ENCODE data around the gene SFXN2.
"Not testable (repeated sequence)": the region's sequence is repeated elsewhere in the genome, so short reads cannot be mapped to it uniquely, and the experiment has no call there.

The SFXN2 gene

GRCh38 chr10:102682981-102683380 is 31.5 kb upstream of the SFXN2 start:
- no peaks in the 10 kb centered on the region for H3K27me3 ChIP-seq (ENCODE audit: control insufficient read depth in 1 of 2, insufficient read depth in 2 of 2, low read length in 2 of 2)
- H3K4me1 ChIP-seq (ENCODE audit: control insufficient read depth, insufficient read depth, low read length): no peaks in the 10 kb centered on the region
- H3K9ac ChIP-seq (ENCODE audit: low read length in 2 of 2): no peak overlapping the region
- no peak overlapping the region for H3K4me3 ChIP-seq (ENCODE audit: low read length in 2 of 2)
- H3K27ac ChIP-seq (ENCODE audit: low read length): no peak overlapping the region
- peaks cover 9 to 13% of the 10 kb centered on the region in 2 donors for H3K36me3 ChIP-seq (ENCODE audit: control insufficient read depth in 2 of 2, insufficient read depth in 2 of 2, low read length in 2 of 2)
- no peaks in the 10 kb centered on the region for H3K9me3 ChIP-seq (ENCODE audit: control insufficient read depth in 2 of 2, low read length in 2 of 2)

- Histone ChIP-seq H3K36me3 (ENCODE audit: control insufficient read depth in 2 of 2, insufficient read depth in 2 of 2, low read length in 2 of 2) (peaks cover 9 to 15% of the 10 kb centered on the region in 2 donors), H3K4me1 (ENCODE audit: control insufficient read depth, insufficient read depth, low read length) (no peaks in the 10 kb centered on the region), H3K27me3 (ENCODE audit: control insufficient read depth in 1 of 2, insufficient read depth in 2 of 2, low read length in 2 of 2) (no peaks in the 10 kb centered on the region)
These were observed 30.7 kb upstream of the SFXN2 start for GRCh38 chr10:102683736-102684135.

GRCh38 chr10:102691285-102692066 is 23.0 kb upstream of the SFXN2 start:
- H3K27me3 ChIP-seq (ENCODE audit: control insufficient read depth in 1 of 2, insufficient read depth in 2 of 2, low read length in 2 of 2): no peaks in the 10 kb centered on the region
- H3K36me3 ChIP-seq (ENCODE audit: control insufficient read depth in 2 of 2, insufficient read depth in 2 of 2, low read length in 2 of 2): peaks cover 2 to 6% of the 10 kb centered on the region in 2 donors
- H3K27ac ChIP-seq (ENCODE audit: low read length): no peak overlapping the region
- no peaks in the 10 kb centered on the region for H3K9me3 ChIP-seq (ENCODE audit: control insufficient read depth in 2 of 2, low read length in 2 of 2)
- no peaks in the 10 kb centered on the region for H3K4me1 ChIP-seq (ENCODE audit: control insufficient read depth, insufficient read depth, low read length)
- no peak overlapping the region for H3K4me3 ChIP-seq (ENCODE audit: low read length in 2 of 2)
- no peak overlapping the region for H3K9ac ChIP-seq (ENCODE audit: low read length in 2 of 2)

More at GRCh38 chr10:102683736-102684135, 30.7 kb upstream of the SFXN2 start:
- Histone ChIP-seq H3K9ac (ENCODE audit: low read length in 2 of 2) (no peak overlapping the region), H3K4me3 (ENCODE audit: low read length in 2 of 2) (no peak overlapping the region), H3K27ac (ENCODE audit: low read length) (no peak overlapping the region), H3K9me3 (ENCODE audit: control insufficient read depth in 2 of 2, low read length in 2 of 2) (no peaks in the 10 kb centered on the region)

- H3K27ac ChIP-seq (ENCODE audit: low read length): not testable (repeated sequence)
These were observed 19.0 kb upstream of the SFXN2 start for GRCh38 chr10:102695401-102695800.

GRCh38 chr10:102696736-102697135 is 17.7 kb upstream of the SFXN2 start:
- Histone ChIP-seq H3K9me3 (ENCODE audit: control insufficient read depth in 2 of 2, low read length in 2 of 2) (no peaks in the 10 kb centered on the region), H3K4me3 (ENCODE audit: low read length in 2 of 2) (no peak overlapping the region), H3K27ac (ENCODE audit: low read length) (no peak overlapping the region), H3K27me3 (ENCODE audit: control insufficient read depth in 1 of 2, insufficient read depth in 2 of 2, low read length in 2 of 2) (no peaks in the 10 kb centered on the region), H3K4me1 (ENCODE audit: control insufficient read depth, insufficient read depth, low read length) (no peaks in the 10 kb centered on the region), H3K9ac (ENCODE audit: low read length in 2 of 2) (no peak overlapping the region), H3K36me3 (ENCODE audit: control insufficient read depth in 2 of 2, insufficient read depth in 2 of 2, low read length in 2 of 2) (peaks cover 22 to 24% of the 10 kb centered on the region in 2 donors)

More at GRCh38 chr10:102695401-102695800, 19.0 kb upstream of the SFXN2 start:
- H3K9ac ChIP-seq (ENCODE audit: low read length in 2 of 2); H3K4me3 ChIP-seq (ENCODE audit: low read length in 2 of 2); H3K27me3 ChIP-seq (ENCODE audit: control insufficient read depth in 1 of 2, insufficient read depth in 2 of 2, low read length in 2 of 2); H3K4me1 ChIP-seq (ENCODE audit: control insufficient read depth, insufficient read depth, low read length); H3K9me3 ChIP-seq (ENCODE audit: control insufficient read depth in 2 of 2, low read length in 2 of 2): not testable (repeated sequence)
- H3K36me3 ChIP-seq (ENCODE audit: control insufficient read depth in 2 of 2, insufficient read depth in 2 of 2, low read length in 2 of 2): peaks cover 22 to 24% of the 10 kb centered on the region in 2 donors

GRCh38 chr10:102698894-102699293 is 15.5 kb upstream of the SFXN2 start:
- H3K9me3 ChIP-seq (ENCODE audit: control insufficient read depth in 2 of 2, low read length in 2 of 2): no peaks in the 10 kb centered on the region
- no peak overlapping the region for H3K9ac ChIP-seq (ENCODE audit: low read length in 2 of 2)
- peaks cover 24% of the 10 kb centered on the region in 2 donors for H3K36me3 ChIP-seq (ENCODE audit: control insufficient read depth in 2 of 2, insufficient read depth in 2 of 2, low read length in 2 of 2)
- no peak overlapping the region for H3K4me3 ChIP-seq (ENCODE audit: low read length in 2 of 2)
- no peaks in the 10 kb centered on the region for H3K4me1 ChIP-seq (ENCODE audit: control insufficient read depth, insufficient read depth, low read length)
- H3K27ac ChIP-seq (ENCODE audit: low read length): no peak overlapping the region
- no peaks in the 10 kb centered on the region for H3K27me3 ChIP-seq (ENCODE audit: control insufficient read depth in 1 of 2, insufficient read depth in 2 of 2, low read length in 2 of 2)

- H3K4me3 ChIP-seq (ENCODE audit: low read length in 2 of 2): no peak overlapping the region
- no peak overlapping the region for H3K9ac ChIP-seq (ENCODE audit: low read length in 2 of 2)
- no peak overlapping the region for H3K27ac ChIP-seq (ENCODE audit: low read length)
- H3K36me3 ChIP-seq (ENCODE audit: control insufficient read depth in 2 of 2, insufficient read depth in 2 of 2, low read length in 2 of 2): peaks cover 24 to 26% of the 10 kb centered on the region in 2 donors
- H3K27me3 ChIP-seq (ENCODE audit: control insufficient read depth in 1 of 2, insufficient read depth in 2 of 2, low read length in 2 of 2): no peaks in the 10 kb centered on the region
- H3K9me3 ChIP-seq (ENCODE audit: control insufficient read depth in 2 of 2, low read length in 2 of 2): no peaks in the 10 kb centered on the region
- H3K4me1 ChIP-seq (ENCODE audit: control insufficient read depth, insufficient read depth, low read length): no peaks in the 10 kb centered on the region
These were observed 13.2 kb upstream of the SFXN2 start for GRCh38 chr10:102701272-102701671.

GRCh38 chr10:102701796-102702195 is 12.6 kb upstream of the SFXN2 start:
- peaks cover 20 to 23% of the 10 kb centered on the region in 2 donors for H3K36me3 ChIP-seq (ENCODE audit: control insufficient read depth in 2 of 2, insufficient read depth in 2 of 2, low read length in 2 of 2)
- no peak overlapping the region for H3K9ac ChIP-seq (ENCODE audit: low read length in 2 of 2)
- H3K4me1 ChIP-seq (ENCODE audit: control insufficient read depth, insufficient read depth, low read length): no peaks in the 10 kb centered on the region
- H3K27me3 ChIP-seq (ENCODE audit: control insufficient read depth in 1 of 2, insufficient read depth in 2 of 2, low read length in 2 of 2): no peaks in the 10 kb centered on the region
- no peaks in the 10 kb centered on the region for H3K9me3 ChIP-seq (ENCODE audit: control insufficient read depth in 2 of 2, low read length in 2 of 2)
- no peak overlapping the region for H3K4me3 ChIP-seq (ENCODE audit: low read length in 2 of 2)
- H3K27ac ChIP-seq (ENCODE audit: low read length): no peak overlapping the region

GRCh38 chr10:102702742-102703141 is 11.7 kb upstream of the SFXN2 start:
- Histone ChIP-seq H3K4me3 (ENCODE audit: low read length in 2 of 2) (no peak overlapping the region), H3K9ac (ENCODE audit: low read length in 2 of 2) (no peak overlapping the region), H3K27me3 (ENCODE audit: control insufficient read depth in 1 of 2, insufficient read depth in 2 of 2, low read length in 2 of 2) (no peaks in the 10 kb centered on the region), H3K4me1 (ENCODE audit: control insufficient read depth, insufficient read depth, low read length) (no peaks in the 10 kb centered on the region), H3K36me3 (ENCODE audit: control insufficient read depth in 2 of 2, insufficient read depth in 2 of 2, low read length in 2 of 2) (peaks cover 14 to 17% of the 10 kb centered on the region in 2 donors), H3K9me3 (ENCODE audit: control insufficient read depth in 2 of 2, low read length in 2 of 2) (no peaks in the 10 kb centered on the region), H3K27ac (ENCODE audit: low read length) (no peak overlapping the region)

- Histone ChIP-seq H3K9ac (ENCODE audit: low read length in 2 of 2) (no peak overlapping the region), H3K27ac (ENCODE audit: low read length) (no peak overlapping the region), H3K4me1 (ENCODE audit: control insufficient read depth, insufficient read depth, low read length) (no peaks in the 10 kb centered on the region), H3K4me3 (ENCODE audit: low read length in 2 of 2) (no peak overlapping the region), H3K27me3 (ENCODE audit: control insufficient read depth in 1 of 2, insufficient read depth in 2 of 2, low read length in 2 of 2) (no peaks in the 10 kb centered on the region), H3K9me3 (ENCODE audit: control insufficient read depth in 2 of 2, low read length in 2 of 2) (no peaks in the 10 kb centered on the region), H3K36me3 (ENCODE audit: control insufficient read depth in 2 of 2, insufficient read depth in 2 of 2, low read length in 2 of 2) (peaks cover 0 to 5% of the 10 kb centered on the region in 2 donors)
These were observed 9.5 kb upstream of the SFXN2 start for GRCh38 chr10:102704915-102705314.

GRCh38 chr10:102705531-102705930 is 8.9 kb upstream of the SFXN2 start:
- Histone ChIP-seq H3K27ac (ENCODE audit: low read length) (no peak overlapping the region), H3K9me3 (ENCODE audit: control insufficient read depth in 2 of 2, low read length in 2 of 2) (no peaks in the 10 kb centered on the region), H3K9ac (ENCODE audit: low read length in 2 of 2) (no peak overlapping the region), H3K36me3 (ENCODE audit: control insufficient read depth in 2 of 2, insufficient read depth in 2 of 2, low read length in 2 of 2) (peaks cover 0 to 5% of the 10 kb centered on the region in 2 donors), H3K4me1 (ENCODE audit: control insufficient read depth, insufficient read depth, low read length) (no peaks in the 10 kb centered on the region), H3K27me3 (ENCODE audit: control insufficient read depth in 1 of 2, insufficient read depth in 2 of 2, low read length in 2 of 2) (no peaks in the 10 kb centered on the region), H3K4me3 (ENCODE audit: low read length in 2 of 2) (no peak overlapping the region)

Measured in stomach smooth muscle (tissue), 2 donors.